Small intestine (tissue), 7 donors: ENCODE data around the gene EMC10. TPM values are rescaled to one million over a fixed set of nuclear protein-coding genes. Genes with fewer than 3 reads are reported as not detected.
"Not testable (repeated sequence)": the region's sequence is repeated elsewhere in the genome, so short reads cannot be mapped to it uniquely, and the experiment has no call there.

Source experiments
- DNase-seq, 2 donors: peaks; one replicate each; pipeline versions ENCODE4 v3.0.0 to v3.0.0-alpha.2; 2013
- FAIRE-seq: peaks from 2 replicates; lab custom pipeline; 2012; peaks lifted over from hg19 to GRCh38; lab: Jason Lieb, UNC
- H3K27ac ChIP-seq, 3 donors: one replicate each; pipeline ENCODE4 v1.5.1; 2013; ENCODE audit warnings: low read length in 2 of 3, mild to moderate bottlenecking in 2 of 3, control low read depth in 1 of 3, inconsistent platforms in 1 of 3, low read depth in 1 of 3, moderate library complexity in 1 of 3
- H3K27me3 ChIP-seq, 3 donors: one replicate each; pipeline ENCODE4 v1.6.1; 2013; ENCODE audit warnings: low read length in 3 of 3, inconsistent platforms in 1 of 3; ENCODE audit not compliant: control insufficient read depth in 3 of 3, insufficient read depth in 3 of 3
- H3K36me3 ChIP-seq, 3 donors: one replicate each; pipeline ENCODE4 v1.6.1; 2013; ENCODE audit warnings: low read length in 3 of 3, inconsistent platforms in 1 of 3, low read depth in 1 of 3, mild to moderate bottlenecking in 1 of 3, moderate library complexity in 1 of 3; ENCODE audit not compliant: control insufficient read depth in 3 of 3, insufficient read depth in 2 of 3
- H3K4me1 ChIP-seq, 3 donors: one replicate each; pipeline ENCODE4 v1.6.1; 2013; ENCODE audit warnings: low read length in 2 of 3, inconsistent platforms in 1 of 3, low read depth in 1 of 3, mild to moderate bottlenecking in 1 of 3, moderate library complexity in 1 of 3; ENCODE audit not compliant: control insufficient read depth in 3 of 3, insufficient read depth in 2 of 3
- H3K4me3 ChIP-seq, 3 donors: one replicate each; pipeline ENCODE4 v1.5.1; 2013; ENCODE audit warnings: low read length in 3 of 3, control low read depth in 1 of 3, inconsistent platforms in 1 of 3, low read depth in 1 of 3, mild to moderate bottlenecking in 1 of 3, moderate library complexity in 1 of 3
- H3K9me3 ChIP-seq, 2 donors: one replicate each; pipeline ENCODE4 v1.6.1; 2013; ENCODE audit warnings: low read depth in 1 of 2, low read length in 1 of 2; ENCODE audit not compliant: control insufficient read depth in 2 of 2, insufficient read depth in 1 of 2
- WGBS, 3 donors: extraction: QIAGEN DNeasy Blood & Tissue Kit; methylation state at CpG; one replicate each; pipeline ENCODE4 v1.1.7; 2013; 5-methylcytosine and 5-hydroxymethylcytosine counted together
- polyA plus RNA-seq, 4 donors: library from polyadenylated mRNA; stranded (reverse) in 3 of 4; unstranded in 1 of 4; fragments of 200-250 nt in 3 of 4; fragments of 120-200 nt in 1 of 4; gene quantifications; one replicate each; pipeline versions ENCODE4 v1.2.1 to v1.2.3, GENCODE V29; 2013
- donor health status: healthy with polysubstance abuse.
- donor health status: control.
- donor health status: control.
- donor health status: Bipolar disorder and iron deficiency.
- donor health status: healthy.

EMC10 gene
- polyA plus RNA-seq, 4 donors, result 53.7 to 164 (median 116) TPM

- FAIRE-seq (no peak), DNase-seq (no peak)
- Histone ChIP-seq H3K4me3 (no peak overlapping the region), H3K27me3 (peaks cover 0 to 4% (median 0%) of the 10 kb centered on the region in 3 donors), H3K9me3 (no peaks in the 10 kb centered on the region), H3K4me1 (no peaks in the 10 kb centered on the region), H3K27ac (no peak overlapping the region), H3K36me3 (peaks cover 0 to 3% (median 0%) of the 10 kb centered on the region in 3 donors)
- WGBS, 3 donors, result 86 to 89% (median 88%) methylated on average over 17 of the region's 17 CpGs
Observed at GRCh38 chr19:50520822-50521465, 44.6 kb downstream of the EMC10 start.

GRCh38 chr19:50522881-50523280 is 46.6 kb downstream of the EMC10 start:
- WGBS, 3 donors, result 75 to 83% (median 79%) methylated on average over 9 to 10 of the region's 10 CpGs
- H3K4me1 ChIP-seq, result no peaks in the 10 kb centered on the region
- FAIRE-seq (no peak), DNase-seq (no peak)
- no peaks in the 10 kb centered on the region for H3K9me3 ChIP-seq
- peaks cover 0 to 3% (median 0%) of the 10 kb centered on the region in 3 donors for H3K36me3 ChIP-seq
- H3K27ac ChIP-seq, result no peak overlapping the region
- H3K4me3 ChIP-seq, result no peak overlapping the region
- no peaks in the 10 kb centered on the region for H3K27me3 ChIP-seq

- H3K4me3 ChIP-seq, DNase-seq, H3K4me1 ChIP-seq, H3K27me3 ChIP-seq, H3K27ac ChIP-seq, H3K36me3 ChIP-seq, FAIRE-seq, H3K9me3 ChIP-seq: not testable (repeated sequence)
- WGBS, 3 donors, result 83 to 92% (median 86%) methylated on average over 3 of the region's 3 CpGs
Observed at GRCh38 chr19:50528052-50528451, 51.7 kb downstream of the EMC10 start.

GRCh38 chr19:50531171-50531612 is 54.9 kb downstream of the EMC10 start:
- Histone ChIP-seq H3K36me3 (peaks cover 0 to 2% (median 0%) of the 10 kb centered on the region in 3 donors), H3K4me3 (no peak overlapping the region), H3K27ac (no peak overlapping the region), H3K9me3 (peaks cover 0 to 8% of the 10 kb centered on the region in 2 donors), H3K4me1 (no peaks in the 10 kb centered on the region), H3K27me3 (no peaks in the 10 kb centered on the region)
- DNase-seq, result no peak
- WGBS, 3 donors, result 57 to 69% (median 58%) methylated on average over 14 of the region's 14 CpGs
- FAIRE-seq, result no peak

GRCh38 chr19:50532952-50533351 is 56.6 kb downstream of the EMC10 start:
- Histone ChIP-seq H3K4me3 (no peak overlapping the region), H3K4me1 (no peaks in the 10 kb centered on the region), H3K27ac (no peak overlapping the region), H3K9me3 (peaks cover 0 to 8% of the 10 kb centered on the region in 2 donors), H3K27me3 (no peaks in the 10 kb centered on the region), H3K36me3 (peaks cover 0 to 2% (median 0%) of the 10 kb centered on the region in 3 donors)
- WGBS, 3 donors, result 81 to 90% (median 89%) methylated on average over 4 of the region's 4 CpGs
- no peak for DNase-seq
- no peak for FAIRE-seq

GRCh38 chr19:50534478-50534877 is 58.2 kb downstream of the EMC10 start:
- Histone ChIP-seq H3K9me3 (peaks cover 0 to 8% of the 10 kb centered on the region in 2 donors), H3K36me3 (peaks cover 0 to 2% (median 0%) of the 10 kb centered on the region in 3 donors), H3K4me1 (no peaks in the 10 kb centered on the region), H3K27ac (no peak overlapping the region), H3K4me3 (no peak overlapping the region), H3K27me3 (no peaks in the 10 kb centered on the region)
- WGBS, 3 donors, result 70 to 93% (median 80%) methylated on average over 3 of the region's 3 CpGs
- DNase-seq, result no peak
- no peak for FAIRE-seq

- H3K27me3 ChIP-seq, result no peaks in the 10 kb centered on the region
- no peak overlapping the region for H3K27ac ChIP-seq
- H3K36me3 ChIP-seq, result peaks cover 0 to 2% (median 0%) of the 10 kb centered on the region in 3 donors
- no peak for DNase-seq
- no peak for FAIRE-seq
- H3K9me3 ChIP-seq, result peaks cover 0 to 8% of the 10 kb centered on the region in 2 donors
- H3K4me3 ChIP-seq, result no peak overlapping the region
- WGBS, 3 donors, result 53 to 63% (median 61%) methylated on average over 11 of the region's 11 CpGs
- no peaks in the 10 kb centered on the region for H3K4me1 ChIP-seq
Observed at GRCh38 chr19:50535672-50536187, 59.4 kb downstream of the EMC10 start.

- Histone ChIP-seq H3K9me3 (peaks cover 0 to 8% of the 10 kb centered on the region in 2 donors), H3K4me3 (no peak overlapping the region), H3K36me3 (peaks cover 0 to 2% (median 0%) of the 10 kb centered on the region in 3 donors), H3K27me3 (no peaks in the 10 kb centered on the region), H3K27ac (no peak overlapping the region), H3K4me1 (no peaks in the 10 kb centered on the region)
- 87 to 91% (median 88%) methylated on average over 16 of the region's 16 CpGs for WGBS, 3 donors
- DNase-seq, result no peak
- no peak for FAIRE-seq
Observed at GRCh38 chr19:50536662-50537305, 60.5 kb downstream of the EMC10 start.
